GM21786 (cell line): ENCODE results near the gene LSM7.
"Not testable (repeated sequence)": the region's sequence is repeated elsewhere in the genome, so short reads cannot be mapped to it uniquely, and the experiment has no call there.

Experiments
- ATAC-seq: cut with Tn5 transposase; IDR thresholded peaks from one replicate; pipeline ENCODE4 v1.9.1; 2021; ENCODE audit not compliant: unreplicated experiment

LSM7 gene

GRCh38 chr19:2282062-2282861 is 46.1 kb downstream of the LSM7 start, which contains the start of gene PEAK3:
Gene PEAK3 (minus strand): TSS chr19:2282175. CDS start chr19:2280931, 1,244 bp downstream.
- no peak for ATAC-seq

- ATAC-seq = not testable (repeated sequence)
Observed at GRCh38 chr19:2281265-2282061, 46.9 kb downstream of the LSM7 start.

- ATAC-seq = no peak
Observed at GRCh38 chr19:2280633-2281264, 47.6 kb downstream of the LSM7 start.

GRCh38 chr19:2278459-2279158 is 49.8 kb downstream of the LSM7 start:
- ATAC-seq = no peak

- no peak for ATAC-seq
Observed at GRCh38 chr19:2277138-2277537, 51.2 kb downstream of the LSM7 start.

GRCh38 chr19:2276429-2276986 is 51.9 kb downstream of the LSM7 start:
- ATAC-seq = no peak

GRCh38 chr19:2275588-2276428 is 52.6 kb downstream of the LSM7 start:
- no peak for ATAC-seq

- no peak for ATAC-seq
Observed at GRCh38 chr19:2274931-2275535, 53.4 kb downstream of the LSM7 start.

- ATAC-seq = no peak
Observed at GRCh38 chr19:2274185-2274711, 54.1 kb downstream of the LSM7 start.

GRCh38 chr19:2273356-2274184 is 54.8 kb downstream of the LSM7 start:
- no peak for ATAC-seq
